Measurements from ENCODE around the gene DPM3.

The DPM3 gene

DNA sequence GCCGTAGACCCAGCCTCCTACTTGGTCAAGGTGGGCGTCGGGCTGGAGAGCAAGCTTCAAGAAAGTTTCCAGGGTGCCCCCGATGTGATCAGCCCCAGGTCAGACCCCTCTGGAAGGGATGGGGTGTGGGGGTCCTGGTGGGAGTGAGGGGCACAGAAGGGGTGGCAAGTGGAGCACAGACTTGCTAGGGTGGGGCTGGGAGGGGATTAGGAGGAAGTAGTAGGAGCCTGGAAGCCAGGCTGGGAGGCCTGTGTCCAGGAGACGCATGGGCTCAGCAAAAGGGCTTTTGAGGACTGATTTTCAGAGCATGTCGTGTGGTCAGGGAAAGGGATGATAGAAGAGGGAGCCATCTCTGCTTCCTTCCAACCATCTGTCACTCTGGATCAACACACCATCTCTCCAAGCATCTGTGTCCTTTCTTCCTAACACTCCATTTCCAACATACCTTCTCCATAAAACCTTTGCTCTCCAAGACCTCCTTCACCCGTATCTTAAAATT is 41.8 kb upstream of the DPM3 start:
- no peak for TF ChIP-seq FOXP2 (optimal IDR thresholded peaks at IDR 0.05; ENCODE audit: borderline replicate concordance, extremely low read depth, extremely low read length, insufficient read depth)
- TF ChIP-seq, protein P1, sequence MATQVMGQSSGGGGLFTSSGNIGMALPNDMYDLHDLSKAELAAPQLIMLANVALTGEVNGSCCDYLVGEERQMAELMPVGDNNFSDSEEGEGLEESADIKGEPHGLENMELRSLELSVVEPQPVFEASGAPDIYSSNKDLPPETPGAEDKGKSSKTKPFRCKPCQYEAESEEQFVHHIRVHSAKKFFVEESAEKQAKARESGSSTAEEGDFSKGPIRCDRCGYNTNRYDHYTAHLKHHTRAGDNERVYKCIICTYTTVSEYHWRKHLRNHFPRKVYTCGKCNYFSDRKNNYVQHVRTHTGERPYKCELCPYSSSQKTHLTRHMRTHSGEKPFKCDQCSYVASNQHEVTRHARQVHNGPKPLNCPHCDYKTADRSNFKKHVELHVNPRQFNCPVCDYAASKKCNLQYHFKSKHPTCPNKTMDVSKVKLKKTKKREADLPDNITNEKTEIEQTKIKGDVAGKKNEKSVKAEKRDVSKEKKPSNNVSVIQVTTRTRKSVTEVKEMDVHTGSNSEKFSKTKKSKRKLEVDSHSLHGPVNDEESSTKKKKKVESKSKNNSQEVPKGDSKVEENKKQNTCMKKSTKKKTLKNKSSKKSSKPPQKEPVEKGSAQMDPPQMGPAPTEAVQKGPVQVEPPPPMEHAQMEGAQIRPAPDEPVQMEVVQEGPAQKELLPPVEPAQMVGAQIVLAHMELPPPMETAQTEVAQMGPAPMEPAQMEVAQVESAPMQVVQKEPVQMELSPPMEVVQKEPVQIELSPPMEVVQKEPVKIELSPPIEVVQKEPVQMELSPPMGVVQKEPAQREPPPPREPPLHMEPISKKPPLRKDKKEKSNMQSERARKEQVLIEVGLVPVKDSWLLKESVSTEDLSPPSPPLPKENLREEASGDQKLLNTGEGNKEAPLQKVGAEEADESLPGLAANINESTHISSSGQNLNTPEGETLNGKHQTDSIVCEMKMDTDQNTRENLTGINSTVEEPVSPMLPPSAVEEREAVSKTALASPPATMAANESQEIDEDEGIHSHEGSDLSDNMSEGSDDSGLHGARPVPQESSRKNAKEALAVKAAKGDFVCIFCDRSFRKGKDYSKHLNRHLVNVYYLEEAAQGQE (IDR thresholded peaks at IDR 0.05; ENCODE audit: insufficient read depth in 1 of 2, low read depth in 2 of 2, low read length in 2 of 2), result no peak
- no peak for TF ChIP-seq POLR2AphosphoS5 (IDR thresholded peaks at IDR 0.05; ENCODE audit: low read depth, low read length)
- TF ChIP-seq TAF1 (IDR thresholded peaks at IDR 0.05; ENCODE audit: borderline replicate concordance, insufficient read depth, low read length), result no peak
- TF ChIP-seq SIN3A (IDR thresholded peaks at IDR 0.05; ENCODE audit: borderline replicate concordance, insufficient read depth, low read length), result no peak

DNA sequence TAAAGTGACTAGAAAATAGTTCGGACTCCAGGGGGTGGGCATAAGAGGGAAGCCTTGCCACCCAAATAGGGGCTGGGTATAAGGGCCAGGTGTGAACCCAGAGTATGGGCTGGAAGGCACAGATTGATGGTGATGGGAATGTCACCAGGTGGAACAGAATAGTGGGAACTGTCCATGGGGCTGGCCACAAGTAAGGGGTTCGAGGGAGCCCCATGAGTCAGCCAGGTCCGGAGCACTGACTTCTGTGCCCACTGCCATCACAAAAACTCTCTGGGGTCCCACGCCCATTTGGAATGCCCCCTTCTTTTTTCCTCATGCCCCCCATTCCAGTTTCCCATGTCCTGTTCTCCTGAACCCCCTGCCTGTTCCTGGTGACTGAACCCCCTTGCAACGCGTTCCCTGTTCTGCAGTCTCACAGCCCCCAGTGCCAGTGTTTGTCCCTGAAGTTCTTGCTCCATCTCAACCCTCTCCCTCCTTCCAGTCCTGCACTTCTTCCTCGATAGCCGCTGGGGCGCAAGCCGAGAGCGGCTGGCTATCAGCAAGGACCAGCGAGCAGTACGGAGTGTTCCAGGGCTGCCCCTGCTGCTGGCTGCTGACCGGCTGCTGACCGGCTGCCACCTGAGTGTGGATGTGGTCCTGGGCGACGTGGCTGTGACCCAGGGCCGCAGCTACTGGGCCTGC is 41.2 kb upstream of the DPM3 start:
- TF ChIP-seq TAF1 (IDR thresholded peaks at IDR 0.05; ENCODE audit: borderline replicate concordance, insufficient read depth, low read length), result no peak
- no peak for TF ChIP-seq FOXP2 (optimal IDR thresholded peaks at IDR 0.05; ENCODE audit: borderline replicate concordance, extremely low read depth, extremely low read length, insufficient read depth)
- TF ChIP-seq, protein P1 (IDR thresholded peaks at IDR 0.05; ENCODE audit: insufficient read depth in 1 of 2, low read depth in 2 of 2, low read length in 2 of 2), result no peak
- no peak for TF ChIP-seq SIN3A (IDR thresholded peaks at IDR 0.05; ENCODE audit: borderline replicate concordance, insufficient read depth, low read length)
- TF ChIP-seq POLR2AphosphoS5 (IDR thresholded peaks at IDR 0.05; ENCODE audit: low read depth, low read length), result no peak

DNA sequence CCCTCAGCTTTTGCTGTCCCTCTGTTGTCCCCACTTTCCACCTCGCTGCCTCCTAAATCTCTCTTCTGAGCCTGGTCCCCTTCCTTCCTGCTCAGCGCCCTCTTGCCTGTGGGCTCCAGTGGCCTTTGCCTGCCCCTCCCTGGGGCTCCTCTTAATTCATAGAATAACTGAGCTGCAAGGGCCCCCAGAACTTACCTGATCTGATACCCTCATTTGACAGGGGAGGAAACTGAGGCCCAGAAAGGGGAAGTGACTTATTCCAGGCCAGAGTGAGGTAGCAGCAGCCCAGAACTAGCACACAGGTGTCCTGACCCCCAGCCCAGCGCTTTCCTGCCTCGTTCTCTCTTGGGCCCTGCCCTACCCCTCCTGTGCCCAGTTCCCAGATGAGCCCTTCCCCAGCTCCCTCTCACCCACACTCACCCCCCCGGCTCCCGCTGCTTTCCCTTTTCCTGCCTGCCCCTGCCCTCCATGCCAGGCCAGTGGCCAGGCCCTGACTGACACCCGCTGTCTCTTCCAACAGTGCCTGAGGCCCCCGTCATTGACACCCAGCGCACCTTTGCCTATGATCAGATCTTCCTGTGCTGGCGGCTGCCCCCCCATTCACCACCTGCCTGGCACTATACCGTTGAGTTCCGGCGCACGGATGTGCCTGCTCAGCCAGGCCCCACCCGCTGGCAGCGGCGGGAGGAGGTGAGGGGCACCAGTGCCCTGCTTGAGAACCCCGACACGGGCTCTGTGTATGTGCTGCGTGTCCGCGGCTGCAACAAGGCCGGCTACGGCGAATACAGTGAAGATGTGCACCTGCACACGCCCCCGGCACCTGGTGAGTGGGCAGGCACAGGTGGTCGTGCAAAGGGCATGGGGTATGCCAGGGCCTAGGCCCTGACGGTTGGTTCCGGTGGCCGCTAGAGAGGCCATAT is 39.0 kb upstream of the DPM3 start:
- TF ChIP-seq FOXP2 (optimal IDR thresholded peaks at IDR 0.05; ENCODE audit: borderline replicate concordance, extremely low read depth, extremely low read length, insufficient read depth) (no peak), TAF1 (IDR thresholded peaks at IDR 0.05; ENCODE audit: borderline replicate concordance, insufficient read depth, low read length) (no peak), SIN3A (IDR thresholded peaks at IDR 0.05; ENCODE audit: borderline replicate concordance, insufficient read depth, low read length) (no peak), POLR2AphosphoS5 (IDR thresholded peaks at IDR 0.05; ENCODE audit: low read depth, low read length) (no peak)
- TF ChIP-seq, protein P1 (IDR thresholded peaks at IDR 0.05; ENCODE audit: insufficient read depth in 1 of 2, low read depth in 2 of 2, low read length in 2 of 2), result no peak

DNA sequence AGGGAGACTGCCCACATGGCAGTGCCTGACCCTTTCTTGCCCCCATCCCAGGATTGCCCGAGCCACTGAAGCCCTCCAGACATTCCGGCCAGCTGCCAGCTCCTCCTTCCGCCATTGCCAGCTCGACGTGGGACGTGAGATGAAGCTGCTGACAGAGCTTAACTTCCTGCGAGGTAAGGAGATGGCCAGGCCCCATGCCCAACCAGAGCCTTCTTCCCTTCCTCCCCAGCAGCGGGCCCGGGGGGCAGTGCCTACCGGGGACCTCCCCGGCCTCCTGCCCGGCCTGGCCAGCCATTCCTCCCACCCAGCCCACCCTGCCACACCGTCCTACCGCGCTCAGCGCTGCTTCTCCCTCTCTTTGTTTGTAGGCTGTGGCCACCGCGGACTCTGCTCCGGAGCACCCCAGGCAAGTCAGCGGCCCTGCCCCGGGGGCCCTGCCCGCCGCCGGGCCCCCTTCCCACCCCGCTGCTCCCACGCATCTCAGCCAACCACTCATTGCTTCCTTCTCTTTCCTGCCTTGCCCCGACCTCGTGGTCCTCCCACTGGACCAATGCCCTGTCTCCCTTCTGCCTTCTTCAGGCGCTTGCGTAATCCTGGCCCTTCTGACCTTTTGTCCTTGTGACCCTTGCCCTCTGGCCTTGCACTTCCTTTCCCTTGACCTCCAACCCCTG is 38.2 kb upstream of the DPM3 start:
- TF ChIP-seq SIN3A (IDR thresholded peaks at IDR 0.05; ENCODE audit: borderline replicate concordance, insufficient read depth, low read length) (no peak), POLR2AphosphoS5 (IDR thresholded peaks at IDR 0.05; ENCODE audit: low read depth, low read length) (no peak), FOXP2 (optimal IDR thresholded peaks at IDR 0.05; ENCODE audit: borderline replicate concordance, extremely low read depth, extremely low read length, insufficient read depth) (no peak), TAF1 (IDR thresholded peaks at IDR 0.05; ENCODE audit: borderline replicate concordance, insufficient read depth, low read length) (no peak)
- TF ChIP-seq, protein P1 (IDR thresholded peaks at IDR 0.05; ENCODE audit: insufficient read depth in 1 of 2, low read depth in 2 of 2, low read length in 2 of 2), result no peak

Data from PFSK-1 (cell line).